Measurements from ENCODE around the gene MPC1.

- no peak for TF ChIP-seq CTCF (IDR thresholded peaks at IDR 0.05)
- TF ChIP-seq POLR2A (IDR thresholded peaks at IDR 0.05), result no peak
Observed at GRCh38 chr6:166417285-166417691, 34.5 kb upstream of the MPC1 start.
